Activated CD4-positive, alpha-beta T cell treated with anti-CD3 and anti-CD28 coated beads for 36 hours (primary cell): ENCODE data around the gene OR6C2. TPM values are rescaled to one million over a fixed set of nuclear protein-coding genes. Genes with fewer than 3 reads are reported as not detected.
"Not testable (repeated sequence)": the region's sequence is repeated elsewhere in the genome, so short reads cannot be mapped to it uniquely, and the experiment has no call there.

ENCODE experiments used
- ATAC-seq: fragments of 200-7000 bp; cut with Tn5 transposase; one replicate; pipeline ENCODE4 v1.10.0; 2021; ENCODE audit warnings: mild to moderate bottlenecking, moderate library complexity
- CTCF ChIA-PET: fragments of 350-600 bp; sonication (Branson Sonifier 250); formaldehyde crosslinking; loops from one replicate; lab custom pipeline; 2021; ENCODE audit warnings: antibody characterized with exemption; lab: Charles Lee
- POLR2A ChIA-PET: fragments of 350-600 bp; sonication (Branson Sonifier 250); formaldehyde crosslinking; loops from one replicate; lab custom pipeline; 2021; ENCODE audit warnings: antibody characterized with exemption, inconsistent platforms; lab: Charles Lee
- DNase-seq: peaks from one replicate; pipeline ENCODE4 v3.0.0-alpha.2; 2020
- H3K27ac Mint-ChIP-seq: one replicate; pipeline ENCODE4 v1.8.0; 2021; ENCODE audit warnings: mixed read lengths
- H3K27me3 Mint-ChIP-seq: one replicate; pipeline ENCODE4 v1.8.0; 2021; ENCODE audit warnings: mixed read lengths
- H3K36me3 Mint-ChIP-seq: one replicate; pipeline ENCODE4 v1.8.0; 2021; ENCODE audit warnings: low read depth, mixed read lengths
- H3K4me1 Mint-ChIP-seq: one replicate; pipeline ENCODE4 v1.8.0; 2021; ENCODE audit warnings: mixed read lengths
- H3K4me3 Mint-ChIP-seq: one replicate; pipeline ENCODE4 v1.8.0; 2021; ENCODE audit warnings: mild to moderate bottlenecking, moderate library complexity, mixed read lengths
- H3K9me3 Mint-ChIP-seq: one replicate; pipeline ENCODE4 v1.8.0; 2021; ENCODE audit warnings: low read depth, mixed read lengths
- intact Hi-C, 2 experiments: fragments of 100-400 bp; cut with DNase I in 1 of 2; cut with micrococcal nuclease in 1 of 2; formaldehyde crosslinking; loops; one replicate each; pipeline versions ENCODE4 v1.14.2 to v1.15.1; 2022 to 2024; cut with DNase I, micrococcal nuclease
- total RNA-seq, 2 experiments: library from RNA; stranded (reverse); gene quantifications; one replicate each; pipeline ENCODE4 v1.2.3, GENCODE V29; 2021

The OR6C2 gene
- total RNA-seq, 2 experiments from 2014 or later = not detected

DNA sequence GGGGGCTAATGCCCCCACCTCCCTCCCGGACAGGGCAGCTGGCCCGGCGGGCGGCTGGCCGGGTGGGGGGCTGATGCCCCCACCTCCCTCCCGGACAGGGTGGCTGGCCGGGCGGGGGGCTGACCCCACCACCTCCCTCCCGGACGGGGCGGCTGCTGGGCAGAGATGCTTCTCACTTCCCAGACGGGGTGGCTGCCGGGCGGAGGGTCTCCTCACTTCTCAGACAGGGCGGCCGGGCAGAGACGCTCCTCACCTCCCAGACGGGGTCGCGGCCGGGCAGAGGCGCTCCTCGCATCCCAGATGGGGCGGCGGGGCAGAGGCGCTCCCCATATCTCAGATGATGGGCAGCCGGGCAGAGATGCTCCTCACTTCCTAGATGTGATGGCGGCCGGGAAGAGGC is 35.3 kb downstream of the OR6C2 start:
- H3K27me3 Mint-ChIP-seq, H3K9me3 Mint-ChIP-seq, ATAC-seq, H3K4me1 Mint-ChIP-seq, DNase-seq, POLR2A ChIA-PET, H3K4me3 Mint-ChIP-seq, CTCF ChIA-PET, intact Hi-C loops, H3K27ac Mint-ChIP-seq, H3K36me3 Mint-ChIP-seq: not testable (repeated sequence)

DNA sequence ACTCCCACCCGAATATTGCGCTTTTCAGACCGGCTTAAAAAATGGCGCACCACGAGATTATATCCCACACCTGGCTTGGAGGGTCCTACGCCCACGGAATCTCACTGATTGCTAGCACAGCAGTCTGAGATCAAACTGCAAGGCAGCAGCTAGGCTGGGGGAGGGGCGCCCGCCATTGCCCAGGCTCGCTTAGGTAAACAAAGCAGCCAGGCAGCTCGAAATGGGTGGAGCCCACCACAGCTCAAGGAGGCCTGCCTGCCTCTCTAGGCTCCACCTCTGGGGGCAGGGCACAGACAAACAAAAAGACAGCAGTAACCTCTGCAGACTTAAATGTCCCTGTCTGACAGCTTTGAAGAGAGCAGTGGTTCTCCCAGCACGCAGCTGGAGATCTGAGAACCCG is 40.4 kb downstream of the OR6C2 start:
- ATAC-seq, intact Hi-C loops, H3K4me3 Mint-ChIP-seq, H3K27ac Mint-ChIP-seq, POLR2A ChIA-PET, DNase-seq, H3K36me3 Mint-ChIP-seq, H3K27me3 Mint-ChIP-seq, H3K9me3 Mint-ChIP-seq, H3K4me1 Mint-ChIP-seq, CTCF ChIA-PET: not testable (repeated sequence)

DNA sequence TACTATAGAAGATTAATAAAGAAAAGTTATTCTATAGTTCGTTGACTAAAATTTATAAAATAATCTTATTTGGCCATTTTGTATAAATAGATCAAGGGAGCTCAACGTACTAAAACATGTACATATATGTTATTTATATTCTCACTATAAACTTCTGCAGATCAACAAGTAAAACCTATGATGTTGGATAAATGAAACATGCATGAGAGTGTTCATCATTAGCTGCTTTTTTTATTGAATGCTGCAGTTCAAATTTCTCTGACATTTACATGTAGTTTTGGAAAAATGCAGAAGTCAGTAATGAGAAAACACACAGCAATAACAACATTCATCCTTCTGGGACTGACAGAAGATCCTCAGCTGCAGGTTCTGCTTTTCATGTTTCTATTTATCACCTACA is 48.2 kb downstream of the OR6C2 start, which contains the start of gene OR6C68:
Gene OR6C68, plus strand, starts transcription at position 301 of the 400 bp plus-strand sequence. Its CDS starts 0 bp downstream, at position 301.
- H3K27me3 Mint-ChIP-seq = peaks cover 10% of the 10 kb centered on the region
- DNase-seq = no peak
- CTCF ChIA-PET = no interaction called here
- H3K9me3 Mint-ChIP-seq = no peaks in the 10 kb centered on the region
- H3K4me3 Mint-ChIP-seq = no peak within 1 kb of the TSS
- POLR2A ChIA-PET = no interaction called here
- ATAC-seq = no peak
- no peak within 1 kb of the TSS for H3K27ac Mint-ChIP-seq
- H3K4me1 Mint-ChIP-seq = no peaks in the 10 kb centered on the region
- H3K36me3 Mint-ChIP-seq = no peaks in the 10 kb centered on the region
- intact Hi-C loops = no loop called here

DNA sequence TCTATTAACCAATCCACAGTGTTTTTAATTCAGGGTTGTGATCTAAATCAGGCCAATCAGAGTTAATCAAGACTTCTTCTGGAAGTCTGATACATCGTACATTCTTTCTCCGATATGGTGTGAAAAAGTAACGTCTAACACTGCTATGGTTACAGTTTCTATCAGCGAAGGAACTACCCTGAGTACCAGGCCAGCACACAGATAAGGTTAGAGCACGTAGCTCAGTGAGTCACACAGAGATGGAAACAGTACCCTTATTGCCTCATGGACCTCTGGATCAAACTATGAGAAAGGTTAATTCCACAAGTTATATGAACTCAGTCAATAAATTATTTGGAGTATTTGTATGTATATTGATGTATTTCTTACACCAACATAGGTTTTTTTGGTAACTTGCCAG is 51.6 kb downstream of the OR6C2 start:
- H3K27me3 Mint-ChIP-seq = peaks cover 12% of the 10 kb centered on the region
- H3K27ac Mint-ChIP-seq = no peak overlapping the region
- no peaks in the 10 kb centered on the region for H3K36me3 Mint-ChIP-seq
- DNase-seq = no peak
- intact Hi-C loops = no loop called here
- no peak overlapping the region for H3K4me3 Mint-ChIP-seq
- H3K9me3 Mint-ChIP-seq = no peaks in the 10 kb centered on the region
- no peak for ATAC-seq
- ChIA-PET CTCF (no interaction called here), POLR2A (no interaction called here)
- H3K4me1 Mint-ChIP-seq = no peaks in the 10 kb centered on the region

DNA sequence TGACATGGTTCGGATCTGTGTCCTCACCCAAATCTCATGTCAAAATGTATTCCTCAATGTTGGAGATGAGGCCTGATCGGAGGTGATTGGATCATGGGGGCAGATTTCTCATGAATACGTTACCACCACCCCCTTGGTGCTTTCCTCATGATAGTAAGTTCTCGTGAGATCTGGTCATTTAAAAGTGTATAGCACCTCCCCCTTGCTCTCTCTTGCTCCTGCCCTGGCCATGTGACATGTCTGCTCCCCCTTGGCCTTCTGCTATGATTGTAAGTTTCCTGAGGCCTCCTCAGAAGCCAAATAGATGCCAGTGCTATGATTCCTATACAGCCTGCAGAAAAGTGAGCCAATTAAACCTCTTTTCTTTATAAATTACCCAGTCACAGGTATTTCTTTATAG is 55.4 kb downstream of the OR6C2 start:
- CTCF ChIA-PET = no interaction called here
- intact Hi-C loops = no loop called here
- Mint-ChIP-seq H3K4me3 (no peak overlapping the region), H3K36me3 (no peaks in the 10 kb centered on the region), H3K27ac (no peak overlapping the region), H3K27me3 (peaks cover 7% of the 10 kb centered on the region), H3K4me1 (no peaks in the 10 kb centered on the region), H3K9me3 (no peaks in the 10 kb centered on the region)
- DNase-seq (no peak), ATAC-seq (no peak)
- POLR2A ChIA-PET = no interaction called here

DNA sequence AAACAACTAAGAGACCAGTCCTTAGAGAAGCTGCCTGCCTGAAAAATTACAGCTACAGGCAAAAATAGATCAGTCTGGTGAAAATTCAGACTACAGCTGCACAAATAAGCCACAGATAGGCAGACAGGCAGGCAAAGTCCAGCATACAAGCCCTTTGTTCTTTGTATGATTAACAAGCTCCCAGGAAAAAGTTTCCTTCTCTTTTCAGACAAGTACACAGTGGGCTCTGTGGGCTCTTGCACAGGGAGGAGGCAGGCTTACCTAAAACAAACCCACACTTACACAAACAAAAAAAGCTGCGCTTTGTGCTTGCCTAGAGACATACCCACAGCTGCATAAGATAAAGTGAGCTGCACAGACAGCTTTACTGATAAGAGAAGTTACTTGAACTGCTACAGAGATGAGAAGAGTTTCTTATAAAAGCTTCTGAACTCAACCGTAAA is 56.0 kb downstream of the OR6C2 start:
- Mint-ChIP-seq H3K36me3 (no peaks in the 10 kb centered on the region), H3K4me3 (no peak overlapping the region), H3K4me1 (no peaks in the 10 kb centered on the region), H3K27ac (no peak overlapping the region), H3K27me3 (peaks cover 9% of the 10 kb centered on the region), H3K9me3 (no peaks in the 10 kb centered on the region)
- intact Hi-C loops = no loop called here
- CTCF ChIA-PET = no interaction called here
- POLR2A ChIA-PET = interaction anchor here (0.6 kb wide), 1 partner anchor 160 kb away, joined by 3 read pairs; no protein-coding TSS in a partner anchor
- DNase-seq (no peak), ATAC-seq (no peak)

DNA sequence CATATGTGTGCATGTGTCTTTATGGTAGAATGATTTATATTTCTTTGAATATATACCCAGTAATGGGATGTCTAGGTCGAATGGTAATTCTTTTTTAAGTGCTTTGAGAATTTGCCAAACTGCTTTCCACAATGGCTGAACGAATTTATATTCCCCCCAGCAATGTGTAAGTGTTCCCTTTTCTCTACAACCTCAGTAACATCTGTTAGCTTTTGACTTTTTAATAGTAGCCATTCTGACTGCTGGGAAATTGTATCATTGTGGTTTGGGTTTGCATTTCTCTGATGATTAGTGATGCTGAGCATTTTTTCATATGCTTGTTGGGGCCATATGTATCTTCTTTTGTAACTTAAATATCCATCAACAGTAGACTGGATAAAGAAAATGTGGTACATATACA is 57.7 kb downstream of the OR6C2 start:
- intact Hi-C loops = no loop called here
- no peak for DNase-seq
- ChIA-PET POLR2A (no interaction called here), CTCF (no interaction called here)
- Mint-ChIP-seq H3K27ac (no peak overlapping the region), H3K4me3 (no peak overlapping the region), H3K36me3 (no peaks in the 10 kb centered on the region), H3K4me1 (no peaks in the 10 kb centered on the region), H3K27me3 (peaks cover 5% of the 10 kb centered on the region), H3K9me3 (no peaks in the 10 kb centered on the region)
- no peak for ATAC-seq

Other genes with a start within 250 kb of the OR6C2 start
- gene OR10A7, start 223.1 kb upstream of the OR6C2 start, total RNA-seq = not detected
- not detected for gene OR6C74, start 199.5 kb upstream of the OR6C2 start, total RNA-seq
- gene OR6C6, start 147.5 kb upstream of the OR6C2 start, total RNA-seq = not detected
- not detected for gene OR6C1, start 129.7 kb upstream of the OR6C2 start, total RNA-seq
- gene OR6C3, start 113.3 kb upstream of the OR6C2 start, total RNA-seq = not detected
- not detected for gene OR6C75, start 81.1 kb upstream of the OR6C2 start, total RNA-seq
- not detected for gene OR6C65, start 43.5 kb upstream of the OR6C2 start, total RNA-seq
- not detected for gene OR6C76, start 17.8 kb upstream of the OR6C2 start, total RNA-seq
- gene OR6C70, start 26.1 kb downstream of the OR6C2 start, total RNA-seq = not detected
- gene OR6C68, start 48.3 kb downstream of the OR6C2 start, total RNA-seq = not detected
- gene OR6C4, start 105.5 kb downstream of the OR6C2 start, total RNA-seq = not detected
- gene OR2AP1, start 128.4 kb downstream of the OR6C2 start, total RNA-seq = not detected
- not detected for gene OR10P1, start 192.8 kb downstream of the OR6C2 start, total RNA-seq